HepG2 (cell line): ENCODE measurements around the gene NRAP. TPM values are rescaled to one million over a fixed set of nuclear protein-coding genes. Genes with fewer than 3 reads are reported as not detected.

Experiments
- ATAC-seq: fragments of 200-7000 bp; cut with Tn5 transposase; 3 replicates; pipeline ENCODE4 v1.9.1; 2020; ENCODE audit warnings: mild to moderate bottlenecking, moderate library complexity
- BruUV-seq: library from RNA; stranded (reverse); fragments of 400-500 nt; replicated peaks from 2 replicates; lab custom pipeline; 2021; lab: Mats Ljungman, UMichigan
- CTCF ChIA-PET: fragments of 300-600 bp; formaldehyde crosslinking; extraction: SDS; loops from one replicate; lab custom pipeline; 2021; ENCODE audit warnings: low total read pairs, inconsistent platforms, low intra/inter-chr PET ratio; lab: Yijun Ruan, JAX
- POLR2A ChIA-PET: fragments of 350-600 bp; sonication (Branson Sonifier 250); formaldehyde crosslinking; loops from one replicate; lab custom pipeline; 2020; ENCODE audit warnings: antibody characterized with exemption, inconsistent platforms; lab: Yijun Ruan, JAX
- DNase-seq: peaks from one replicate; pipeline ENCODE4 v3.0.0-alpha.2; 2015; ENCODE audit warnings: low spot score
- FAIRE-seq: peaks from 3 replicates; lab custom pipeline; 2011; peaks lifted over from hg19 to GRCh38; lab: Jason Lieb, UNC
- H2AFZ ChIP-seq: one replicate; pipeline ENCODE4 v1.6.1; 2011; ENCODE audit warnings: low read length, inconsistent platforms
- H3K27ac ChIP-seq: fragments of 300-600 bp; 3 replicates; pipeline ENCODE4 v1.8.0; 2011; ENCODE audit warnings: mixed run types, mild to moderate bottlenecking, mixed read lengths, low read length, inconsistent platforms; ENCODE audit not compliant: insufficient read depth; ENCODE audit errors: extremely low read length
- H3K27me3 ChIP-seq, 2 experiments: fragments of 200-600 bp in 1 of 2; 2 replicates in 1 of 2; 3 replicates in 1 of 2; pipeline versions ENCODE4 v1.6.0 to v1.8.0; 2011; ENCODE audit warnings: low read length in 2 of 2, mild to moderate bottlenecking in 2 of 2, moderate library complexity in 2 of 2, inconsistent platforms in 1 of 2; ENCODE audit not compliant: insufficient read depth in 2 of 2, control insufficient read depth in 1 of 2
- H3K36me3 ChIP-seq, 2 experiments: fragments of 200-600 bp in 1 of 2; replicated peaks in 1 of 2; 2 replicates in 1 of 2; 3 replicates in 1 of 2; pipeline versions ENCODE4 v1.5.1 to v1.8.0; 2011; ENCODE audit warnings: low read length in 2 of 2, inconsistent platforms in 1 of 2; ENCODE audit not compliant: insufficient read depth in 2 of 2, control insufficient read depth in 1 of 2
- H3K4me1 ChIP-seq: 2 replicates; pipeline ENCODE4 v1.5.1; 2012; ENCODE audit warnings: low read length, inconsistent platforms; ENCODE audit not compliant: insufficient read depth
- H3K4me2 ChIP-seq: 2 replicates; pipeline ENCODE4 v1.6.0; 2011; ENCODE audit warnings: low read depth, low read length, inconsistent platforms
- H3K4me3 ChIP-seq, 3 experiments: fragments of 200-600 bp in 1 of 3; sonication (generic), shearing (Covaris generic) in 1 of 3; replicated peaks in 1 of 3; 2 replicates each; pipeline ENCODE4 v1.5.1; 2011 to 2016; ENCODE audit warnings: low read length in 3 of 3, inconsistent platforms in 2 of 3, low read depth in 2 of 3, mild to moderate bottlenecking in 2 of 3, control low read depth in 1 of 3, mixed read lengths in 1 of 3; ENCODE audit not compliant: insufficient read depth in 1 of 3
- H3K79me2 ChIP-seq: one replicate; pipeline ENCODE4 v1.6.1; 2011; ENCODE audit warnings: low read length, inconsistent platforms; ENCODE audit not compliant: insufficient read depth
- H3K9ac ChIP-seq: 2 replicates; pipeline ENCODE4 v1.6.0; 2011; ENCODE audit warnings: mild to moderate bottlenecking, low read depth, low read length, inconsistent platforms; ENCODE audit not compliant: insufficient read depth
- H3K9me3 ChIP-seq: 2 replicates; pipeline ENCODE4 v1.5.1; 2012; ENCODE audit warnings: mild to moderate bottlenecking, low read length
- H4K20me1 ChIP-seq: 2 replicates; pipeline ENCODE4 v1.6.0; 2011; ENCODE audit warnings: inconsistent platforms, mild to moderate bottlenecking, low read length, moderate library complexity; ENCODE audit not compliant: insufficient read depth
- CHD2 ChIP-seq: IDR thresholded peaks from 2 replicates; pipeline ENCODE4 v1.6.1; 2011; ENCODE audit warnings: low read depth, low read length, improper control_type of control experiment
- FOXA1 ChIP-seq, 2 experiments: fragments of 450-650 bp in 1 of 2; sonication (generic) in 1 of 2; formaldehyde crosslinking in 1 of 2; IDR thresholded peaks; 2 replicates each; pipeline versions ENCODE4 v1.4.0 to v1.6.1; 2016 to 2020; ENCODE audit warnings: missing genetic modification reagents in 1 of 2
- HES4 ChIP-seq: sonication (generic); formaldehyde crosslinking; IDR thresholded peaks from 2 replicates; pipeline ENCODE4 v1.9.0; 2021; ENCODE audit warnings: mild to moderate bottlenecking, missing genetic modification reagents, borderline replicate concordance
- HMG20A ChIP-seq: IDR thresholded peaks from 2 replicates; pipeline ENCODE4 v1.6.1; 2016; ENCODE audit warnings: borderline replicate concordance
- NR0B2 ChIP-seq: sonication (generic); formaldehyde crosslinking; IDR thresholded peaks from 2 replicates; pipeline ENCODE4 v1.4.0; 2020; ENCODE audit warnings: mild to moderate bottlenecking, missing genetic modification reagents
- STAT6 ChIP-seq: sonication (generic); formaldehyde crosslinking; IDR thresholded peaks from 2 replicates; pipeline ENCODE4 v1.4.0; 2020; ENCODE audit warnings: missing genetic modification reagents, mild to moderate bottlenecking, borderline replicate concordance
- ZNF484 ChIP-seq: sonication (generic); formaldehyde crosslinking; IDR thresholded peaks from 2 replicates; pipeline ENCODE4 v1.5.1; 2020; ENCODE audit warnings: mild to moderate bottlenecking, low read depth, missing genetic modification reagents, borderline replicate concordance
- ZNF496 ChIP-seq: sonication (generic); formaldehyde crosslinking; IDR thresholded peaks from 2 replicates; pipeline ENCODE4 v1.8.1; 2023; ENCODE audit warnings: mild to moderate bottlenecking, moderate library complexity, missing genetic modification reagents; ENCODE audit not compliant: insufficient replicate concordance
- ZNF530 ChIP-seq: sonication (generic); formaldehyde crosslinking; IDR thresholded peaks from 2 replicates; pipeline ENCODE4 v1.5.0; 2020; ENCODE audit warnings: low read depth, mild to moderate bottlenecking, missing genetic modification reagents
- WGBS: methylation state at CpG from one replicate; pipeline ENCODE4 v1.1.6; 2017; ENCODE audit warnings: low lambda C conversion rate; 5-methylcytosine and 5-hydroxymethylcytosine counted together
- in situ Hi-C: cut with HindIII; loops from 2 replicates; pipeline ENCODE4 v1.10.0; 2017; ENCODE audit warnings: low pct_unique_long_range_greater_than_20kb; ENCODE audit not compliant: extremely low pct_ligation_motif_present
- intact Hi-C: fragments of 100-400 bp; cut with micrococcal nuclease; formaldehyde crosslinking; loops from one replicate; pipeline ENCODE4 v1.10.0; 2022; ENCODE audit not compliant: unreplicated experiment
- polyA plus RNA-seq, 8 experiments: library from polyadenylated mRNA; depleted of rRNA in 3 of 8; stranded (reverse) in 7 of 8; unstranded in 1 of 8; fragments of >200 nt; fragmentation: Illumina TruSeq in 4 of 8; extraction: Trizol in 4 of 8; gene quantifications; 2 replicates each; pipeline versions ENCODE4 v1.2.1 to v1.2.3, GENCODE V29; 2011 to 2016; ENCODE audit warnings: low read depth in 4 of 8, missing spikeins in 1 of 8, mixed read lengths in 1 of 8; ENCODE audit not compliant: insufficient read depth in 1 of 8
- total RNA-seq, 5 experiments: library from RNA; depleted of rRNA; stranded (reverse); fragments of >200 nt; fragmentation: Illumina TruSeq; extraction: Trizol; gene quantifications; 2 replicates each; pipeline ENCODE4 v1.2.3, GENCODE V29; 2016; ENCODE audit warnings: low read depth in 1 of 5

The NRAP gene
- total and polyA plus RNA-seq, 2 of the 13 experiments (the other 11 are each of a cell fraction or from before 2014, with no cell fraction given) = not detected

- peak; percentile 74; the same call in 1 of the 2 replicates for TF ChIP-seq HMG20A (CRISPR knock-in tag)
Observed at GRCh38 chr10:113609704-113610108, 54.1 kb downstream of the NRAP start (continued).

GRCh38 chr10:113605268-113605978, 58.4 kb downstream of the NRAP start:
- no peaks in the 10 kb centered on the region for H3K79me2 ChIP-seq
- WGBS = 51% methylated on average over 13 of the region's 13 CpGs
- H3K4me1 ChIP-seq = no peaks in the 10 kb centered on the region
- H4K20me1 ChIP-seq = no peaks in the 10 kb centered on the region
- ChIA-PET POLR2A (no interaction called here), CTCF (no interaction called here)
- no peaks in the 10 kb centered on the region for H3K36me3 ChIP-seq
- H3K27ac ChIP-seq = no peak overlapping the region
- no peak overlapping the region for H2AFZ ChIP-seq
- FAIRE-seq (no peak), ATAC-seq (no peak), DNase-seq (no peak)
- no peak overlapping the region for H3K9ac ChIP-seq
- no peak overlapping the region for H3K4me2 ChIP-seq
- BruUV-seq = no TSS peak
- TF ChIP-seq FOXA1 (IDR thresholded peaks at IDR 0.05) (no peak), FOXA1 (CRISPR knock-in tag; IDR thresholded peaks at IDR 0.05) (no peak), ZNF484 (CRISPR knock-in tag) (no peak), ZNF496 (CRISPR knock-in tag) (no peak), ZNF530 (CRISPR knock-in tag) (no peak), CHD2 (no peak), STAT6 (no peak), HES4 (CRISPR knock-in tag) (no peak), NR0B2 (CRISPR knock-in tag) (no peak)
- no peak overlapping the region for H3K4me3 ChIP-seq
- intact Hi-C loops = no loop called here
- H3K27me3 ChIP-seq = no peaks in the 10 kb centered on the region
- no peaks in the 10 kb centered on the region for H3K9me3 ChIP-seq
- in situ Hi-C loops = no loop called here
